Stimulated activated CD4-positive, alpha-beta T cell treated with anti-CD3 and anti-CD28 coated beads, TNF-alpha, amount 100 ng/mL, for 1 hour (primary cell): ENCODE measurements around the gene EIF2B4.
A peak's percentile ranks its signal among the peaks of the same experiment; 100 is the strongest.
"Not testable (repeated sequence)": the region's sequence is repeated elsewhere in the genome, so short reads cannot be mapped to it uniquely, and the experiment has no call there.

Source experiments
- DNase-seq, 3 donors: peaks; one replicate each; pipeline ENCODE4 v3.0.0-alpha.2; 2020; ENCODE audit warnings: low read depth in 3 of 3, low spot score in 1 of 3

EIF2B4 gene

GRCh38 chr2:27378096-27378808, 8.1 kb upstream of the EIF2B4 start:
- no peak for DNase-seq

GRCh38 chr2:27377618-27378095, 7.5 kb upstream of the EIF2B4 start:
- no peak for DNase-seq

GRCh38 chr2:27376866-27377617, 6.9 kb upstream of the EIF2B4 start:
- no peak for DNase-seq

- no peak for DNase-seq
These were observed 6.2 kb upstream of the EIF2B4 start for GRCh38 chr2:27376151-27376865.

DNA sequence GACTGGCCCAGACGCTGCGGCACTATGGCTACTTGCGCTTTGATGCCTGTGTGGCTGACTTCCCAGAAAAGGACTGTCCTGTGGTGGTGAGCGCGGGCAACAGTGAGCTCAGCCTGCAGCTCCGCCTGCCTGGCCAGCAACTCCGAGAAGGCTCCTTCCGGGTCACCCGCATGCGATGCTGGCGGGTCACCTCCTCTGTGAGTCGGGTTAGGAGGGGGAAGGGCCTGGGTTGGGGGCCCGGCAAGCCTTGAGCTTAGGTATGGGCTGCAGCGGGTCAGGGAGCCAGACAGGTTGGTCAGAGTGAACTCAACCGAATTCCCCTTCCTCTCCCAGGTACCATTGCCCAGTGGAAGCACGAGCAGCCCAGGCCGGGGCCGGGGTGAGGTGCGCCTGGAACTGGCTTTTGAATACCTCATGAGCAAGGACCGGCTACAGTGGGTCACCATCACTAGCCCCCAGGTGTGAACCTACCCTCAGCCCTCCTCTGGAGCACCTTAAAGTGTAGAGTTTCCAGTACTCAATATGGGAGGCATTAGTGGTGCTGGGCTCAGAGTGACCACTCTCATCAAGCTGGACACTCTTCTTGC, 5.5 kb upstream of the EIF2B4 start:
- no peak for DNase-seq

DNA sequence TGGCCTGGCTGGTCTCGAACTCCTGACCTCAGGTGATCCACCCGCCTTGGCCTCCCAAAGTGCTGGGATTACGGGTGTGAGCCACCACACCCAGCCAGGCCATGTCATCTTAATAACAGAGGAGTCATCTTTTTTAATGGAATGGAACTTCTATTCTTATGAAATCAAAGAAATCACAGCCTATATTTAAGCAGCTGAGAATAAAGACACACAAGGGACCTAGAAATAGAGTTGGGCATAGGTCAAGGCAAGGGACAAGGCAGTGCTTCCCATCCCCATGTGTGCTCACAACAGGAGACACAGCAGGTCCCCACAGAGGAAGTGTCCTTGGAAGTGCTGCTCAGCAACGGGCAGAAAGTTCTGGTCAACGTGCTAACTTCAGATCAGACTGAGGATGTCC, 3.4 kb upstream of the EIF2B4 start:
- no peak for DNase-seq

DNA sequence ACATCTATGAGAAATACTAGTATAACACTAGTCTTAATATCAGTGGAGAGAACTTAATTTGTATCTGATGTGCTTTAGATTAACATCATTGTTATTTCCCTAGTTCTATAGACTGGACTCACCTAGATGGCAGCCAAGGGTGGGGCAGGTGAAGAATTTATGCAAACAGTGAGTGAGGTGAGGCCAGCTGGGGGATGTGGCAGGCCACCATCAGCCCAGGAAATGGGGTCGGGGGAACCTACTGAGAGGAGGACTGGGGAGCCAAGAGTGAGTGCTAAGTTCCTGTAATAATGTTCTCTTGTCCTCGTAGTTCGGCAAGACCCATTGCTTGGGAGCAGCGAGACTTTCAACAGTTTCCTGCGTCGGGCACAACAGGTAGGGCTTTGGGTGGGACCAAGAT, 2.8 kb upstream of the EIF2B4 start:
- DNase-seq: no peak

- peak in 1 of 3 donors; percentile 18 for DNase-seq
These were observed 880 bp upstream of the EIF2B4 start for GRCh38 chr2:27370816-27371620.

DNA sequence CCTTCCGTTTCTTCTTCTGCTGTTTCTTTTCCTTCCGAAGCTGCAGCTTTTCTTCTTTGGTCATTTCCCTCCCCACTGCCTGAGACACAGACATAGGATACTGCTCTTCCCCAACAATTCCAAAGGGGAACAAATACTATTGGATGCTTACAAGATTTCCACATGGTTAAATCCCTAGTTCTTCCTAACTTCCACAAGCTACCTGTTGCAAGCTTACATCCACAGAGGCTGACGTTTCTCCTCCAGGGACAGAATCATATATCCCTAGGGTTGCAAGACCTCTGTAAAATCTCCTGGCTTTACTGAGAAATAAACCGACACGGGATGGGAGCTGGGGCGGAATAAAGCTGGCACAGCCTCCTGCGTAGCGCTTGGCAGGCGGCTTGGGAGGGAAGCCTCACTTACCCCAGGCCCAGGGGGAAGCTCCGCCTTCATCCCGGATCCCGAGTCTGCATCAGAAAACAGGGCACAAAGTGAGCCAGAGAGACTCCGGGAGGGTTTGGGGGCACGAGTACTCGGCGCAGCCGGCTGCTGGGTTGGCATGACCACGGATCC, 590 bp downstream of the EIF2B4 start:
- DNase-seq: no peak

DNA sequence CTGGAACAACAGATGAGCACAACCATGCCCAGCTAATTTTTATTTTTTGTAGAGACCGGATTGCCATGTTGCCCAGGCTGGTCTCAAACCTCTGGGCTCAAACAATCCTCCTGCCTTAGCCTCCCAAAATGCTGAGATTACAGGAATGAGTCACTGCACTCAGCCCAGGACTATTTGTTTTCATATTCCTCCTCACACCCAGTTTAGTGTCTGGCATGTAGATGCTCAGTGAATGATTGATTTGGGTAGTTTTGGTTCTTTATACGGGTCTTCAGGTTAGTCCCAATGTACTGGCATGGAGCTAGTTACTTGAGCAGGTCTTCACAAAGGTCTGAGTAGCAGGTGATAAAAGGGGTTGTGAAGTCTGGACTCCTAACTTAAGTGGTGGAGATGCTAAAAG, 6.2 kb downstream of the EIF2B4 start:
- no peak for DNase-seq

GRCh38 chr2:27362678-27363420, 7.3 kb downstream of the EIF2B4 start:
- DNase-seq: no peak

GRCh38 chr2:27356382-27357181, 13.6 kb downstream of the EIF2B4 start, which contains the start of gene GTF3C2:
Gene GTF3C2 (minus strand): TSS chr2:27356764. CDS start chr2:27343554, 13,210 bp downstream.
- peak; percentile 74 to 81 (median 78) for DNase-seq

GRCh38 chr2:27356056-27356381, 14.1 kb downstream of the EIF2B4 start:
- DNase-seq: no peak

GRCh38 chr2:27354597-27354927, 15.6 kb downstream of the EIF2B4 start:
- no peak for DNase-seq

DNA sequence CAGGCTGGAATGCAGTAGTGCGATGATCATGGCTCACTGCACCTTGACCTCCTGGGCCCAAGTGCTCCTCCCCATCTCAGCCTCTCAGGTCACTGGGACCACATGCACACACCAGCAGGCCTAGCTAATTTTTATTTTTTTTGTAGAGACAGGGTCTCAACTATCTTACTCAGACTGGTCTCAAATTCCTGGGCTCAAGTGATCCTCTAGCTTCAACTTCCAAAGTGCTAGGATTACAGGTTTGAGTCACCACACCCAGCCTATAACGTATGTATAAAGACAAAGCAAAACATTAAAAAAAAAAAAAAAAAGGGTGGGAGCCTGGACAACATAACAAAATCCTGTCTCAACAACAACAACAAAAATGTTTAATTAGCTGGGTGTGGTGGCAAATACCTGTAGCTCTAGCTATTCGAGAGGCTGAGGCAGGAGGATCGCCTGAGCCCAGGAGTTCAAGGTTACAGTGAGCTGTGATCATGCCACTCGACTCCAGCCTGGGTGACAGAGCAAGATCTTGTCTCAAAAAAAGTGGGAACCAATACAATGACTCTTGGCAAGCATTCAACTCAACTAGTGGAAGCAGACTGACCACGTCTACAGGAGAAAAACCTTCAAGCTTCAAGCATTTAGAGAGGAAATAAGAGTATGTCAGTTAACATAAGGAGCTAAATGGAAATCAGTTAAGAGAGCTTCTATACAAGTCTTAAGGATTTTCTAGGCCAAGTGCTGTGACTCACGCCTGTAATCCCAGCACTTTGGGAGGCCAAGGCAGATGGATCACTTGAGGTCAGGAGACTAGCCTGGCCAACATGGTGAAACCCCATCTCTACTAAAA, 16.2 kb downstream of the EIF2B4 start:
- DNase-seq: no peak

DNA sequence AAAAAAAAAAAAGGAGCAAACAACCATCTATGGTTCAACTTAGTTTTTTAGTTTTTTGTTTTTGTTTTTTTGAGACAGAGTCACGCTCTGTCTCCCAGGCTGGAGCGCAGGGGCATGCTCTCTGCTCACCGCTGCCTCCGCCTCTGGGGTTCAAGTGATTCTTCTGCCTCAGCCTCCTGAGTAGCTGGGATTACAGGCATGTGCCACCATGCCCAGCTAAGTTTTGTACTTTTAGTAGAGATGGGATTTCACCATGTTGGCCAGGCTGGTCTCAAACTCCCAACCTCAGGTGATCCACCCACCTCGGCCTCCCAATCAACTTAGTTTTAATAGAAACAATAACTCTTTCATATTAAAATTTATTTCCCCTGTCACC, 16.8 kb downstream of the EIF2B4 start:
- not testable (repeated sequence) for DNase-seq

DNA sequence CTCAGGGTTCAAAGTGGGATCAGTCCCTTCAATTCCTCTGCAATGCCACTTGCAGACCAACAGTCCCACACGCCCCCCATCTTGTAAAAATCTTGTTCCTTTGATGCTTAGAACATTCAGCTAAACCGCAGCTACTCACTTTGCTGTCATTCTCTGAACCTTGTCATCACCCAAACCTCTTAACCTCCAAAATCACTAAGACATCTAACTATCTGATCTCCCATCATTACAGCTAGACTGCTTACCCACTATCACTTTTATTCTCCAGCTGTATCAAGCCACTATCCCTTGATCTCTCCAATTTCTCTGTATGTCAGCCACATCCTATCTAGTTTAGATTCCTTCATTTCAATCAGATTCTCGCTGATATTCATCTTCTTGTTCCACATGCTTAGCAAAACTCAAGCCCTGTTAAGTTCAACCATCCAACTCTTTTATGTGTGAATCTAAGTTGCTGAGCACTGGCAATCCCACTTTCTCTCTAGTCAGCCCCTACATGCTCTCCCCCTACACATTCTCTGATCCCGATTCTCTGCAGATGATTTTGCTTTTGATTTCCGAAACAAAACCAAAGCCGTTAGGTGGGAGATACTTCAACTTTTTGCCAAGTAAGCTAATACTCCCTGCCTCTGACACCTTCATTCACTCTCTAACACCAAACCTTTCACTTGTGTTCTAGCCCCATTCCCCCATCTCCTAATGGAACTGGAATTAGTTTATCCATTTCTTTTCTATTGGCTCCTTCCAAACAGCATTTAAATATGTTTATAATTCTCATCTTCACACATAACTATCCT, 18.1 kb downstream of the EIF2B4 start:
- DNase-seq: no peak
